NCI-H146 treated with DMSO at 0.1 percent for 48 hours (cell line): ENCODE data around the gene CAND2.
"Not testable (repeated sequence)": the region's sequence is repeated elsewhere in the genome, so short reads cannot be mapped to it uniquely, and the experiment has no call there.

Source experiments
- DNase-seq: peaks from one replicate; lab custom pipeline; 2025; ENCODE audit not compliant: unreplicated experiment; lab: John Stamatoyannopoulos, UW

CAND2 gene

GRCh38 chr3:12854565-12854964, 58.1 kb downstream of the CAND2 start:
- DNase-seq: no peak

GRCh38 chr3:12856626-12857025, 60.1 kb downstream of the CAND2 start:
- no peak for DNase-seq

GRCh38 chr3:12859840-12860239, 63.4 kb downstream of the CAND2 start:
- no peak for DNase-seq

- DNase-seq: no peak
Measured at GRCh38 chr3:12861611-12862010, 65.1 kb downstream of the CAND2 start.

GRCh38 chr3:12862387-12862786, 65.9 kb downstream of the CAND2 start:
- no peak for DNase-seq

- no peak for DNase-seq
Measured at GRCh38 chr3:12865271-12865670, 68.8 kb downstream of the CAND2 start.

GRCh38 chr3:12866836-12867235, 70.4 kb downstream of the CAND2 start:
- no peak for DNase-seq

GRCh38 chr3:12868039-12869034, 71.9 kb downstream of the CAND2 start:
- DNase-seq: peak; percentile 55

GRCh38 chr3:12869035-12869621, 72.6 kb downstream of the CAND2 start:
- no peak for DNase-seq

GRCh38 chr3:12870942-12871341, 74.5 kb downstream of the CAND2 start:
- no peak for DNase-seq

- no peak for DNase-seq
Measured at GRCh38 chr3:12871404-12871983, 75.0 kb downstream of the CAND2 start.

GRCh38 chr3:12875857-12876836, 79.7 kb downstream of the CAND2 start:
- DNase-seq: peak; percentile 32

GRCh38 chr3:12877040-12877439, 80.6 kb downstream of the CAND2 start:
- DNase-seq: no peak

GRCh38 chr3:12878141-12878574, 81.7 kb downstream of the CAND2 start:
- DNase-seq: no peak

GRCh38 chr3:12878758-12879157, 82.3 kb downstream of the CAND2 start:
- DNase-seq: not testable (repeated sequence)

GRCh38 chr3:12879191-12879815, 82.8 kb downstream of the CAND2 start:
- DNase-seq: no peak

- not testable (repeated sequence) for DNase-seq
Measured at GRCh38 chr3:12881858-12882257, 85.4 kb downstream of the CAND2 start.

GRCh38 chr3:12882336-12883310, 86.1 kb downstream of the CAND2 start:
- DNase-seq: no peak

- no peak for DNase-seq
Measured at GRCh38 chr3:12884186-12884680, 87.8 kb downstream of the CAND2 start.
